Transverse colon (tissue), 3 donors: ENCODE measurements around the gene CRACDL.

ENCODE experiments used
- POLR2A ChIP-seq: fragments of 450-650 bp; IDR thresholded peaks from one replicate; pipeline ENCODE4 v1.6.1; 2016; ENCODE audit warnings: antibody characterized with exemption, mild to moderate bottlenecking, moderate library complexity
- POLR2AphosphoS5 ChIP-seq, 3 donors: sonication (generic); formaldehyde crosslinking; IDR thresholded peaks; one replicate each; pipeline ENCODE4 v1.6.1; 2016; ENCODE audit warnings: antibody characterized with exemption in 3 of 3

DNA sequence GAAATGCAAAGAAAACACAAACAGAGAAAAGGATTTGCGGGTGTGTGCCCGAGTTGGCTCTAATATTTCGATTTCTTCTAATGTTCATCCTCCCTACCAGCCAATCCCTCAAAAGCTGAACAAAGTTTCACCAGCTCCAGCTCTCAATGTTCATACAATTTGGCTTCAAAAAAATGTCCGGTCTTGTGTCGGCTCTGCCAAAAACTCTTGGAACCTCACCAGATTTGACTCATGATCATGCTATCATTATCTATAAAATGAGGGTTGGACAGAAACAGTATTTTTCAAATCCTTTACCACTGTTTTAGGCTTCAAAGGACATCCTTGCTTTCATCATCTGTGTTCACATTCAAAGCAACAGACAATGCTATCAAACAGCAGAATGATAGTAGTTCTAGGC, 88.2 kb downstream of the CRACDL start:
- TF ChIP-seq POLR2AphosphoS5 (IDR thresholded peaks at IDR 0.05) (no peak), POLR2A (no peak)
